ENCODE results near the gene PLAA.

DNA sequence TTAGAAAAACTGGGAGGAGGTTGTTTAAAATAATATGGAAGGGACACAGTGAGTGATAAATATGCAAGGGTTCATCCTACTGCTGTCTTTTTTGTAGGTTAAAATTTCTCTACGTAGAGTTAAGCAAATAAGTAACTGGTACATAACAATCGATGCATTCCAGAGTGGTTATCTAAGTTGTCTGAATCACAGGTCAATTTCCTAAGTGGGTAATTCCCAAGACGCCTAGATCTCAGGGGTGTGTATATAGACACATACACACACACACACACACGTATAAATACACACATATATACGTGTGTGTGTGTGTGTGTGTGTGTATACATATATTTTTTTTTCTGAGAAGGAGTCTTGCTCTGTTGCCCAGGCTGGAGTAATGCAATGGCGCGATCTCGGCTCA is 76.8 kb downstream of the PLAA start:
- TF ChIP-seq CTCF (IDR thresholded peaks at IDR 0.05), result no peak
- no peak for TF ChIP-seq POLR2A (IDR thresholded peaks at IDR 0.05)

Measured in lower leg skin (tissue), 3 donors.